ENCODE measurements around the gene PSME2. TPM values are rescaled to one million over a fixed set of nuclear protein-coding genes. Genes with fewer than 3 reads are reported as not detected.

The PSME2 gene
- total and polyA plus RNA-seq, 8 donors = 62.4 to 421 (median 232) TPM

GRCh38 chr14:24172871-24173281, 26.5 kb upstream of the PSME2 start:
- DNase-seq = no peak
- WGBS, 5 donors = 28 to 44% (median 39%) methylated on average over 13 to 20 of the region's 20 CpGs
- H3K4me1 ChIP-seq = peaks cover 0 to 38% (median 22%) of the 10 kb centered on the region in 4 donors
- H3K27ac ChIP-seq = peak overlapping the region; percentile 67 to 79 (median 75)
- H3K36me3 ChIP-seq = peaks cover 17 to 70% (median 64%) of the 10 kb centered on the region in 4 donors
- no peaks in the 10 kb centered on the region for H3K9me3 ChIP-seq
- TF ChIP-seq CTCF (IDR thresholded peaks at IDR 0.05) (no peak), POLR2AphosphoS5 (IDR thresholded peaks at IDR 0.05) (no peak), POLR2A (IDR thresholded peaks at IDR 0.05) (no peak), EP300 (IDR thresholded peaks at IDR 0.05) (no peak)
- H3K27me3 ChIP-seq = no peaks in the 10 kb centered on the region
- peak overlapping the region; percentile 46 to 52 (median 48) for H3K4me3 ChIP-seq
- intact Hi-C loops (cut with DNase I; ENCODE audit: low total_unique reads) = no loop called here

- Histone ChIP-seq H3K36me3 (peaks cover 13 to 70% (median 64%) of the 10 kb centered on the region in 4 donors), H3K4me1 (peaks cover 0 to 41% (median 22%) of the 10 kb centered on the region in 4 donors), H3K4me3 (peak overlapping the region; percentile 46 to 52 (median 48)), H3K9me3 (no peaks in the 10 kb centered on the region), H3K27me3 (no peaks in the 10 kb centered on the region), H3K27ac (peak overlapping the region; percentile 67 to 79 (median 75))
- DNase-seq = peak in 1 of 2 donors; percentile 62
- TF ChIP-seq EP300 (IDR thresholded peaks at IDR 0.05) = no peak
- TF ChIP-seq POLR2AphosphoS5 (IDR thresholded peaks at IDR 0.05) = no peak
- no peak for TF ChIP-seq CTCF (IDR thresholded peaks at IDR 0.05)
- no peak for TF ChIP-seq POLR2A (IDR thresholded peaks at IDR 0.05)
- intact Hi-C loops (cut with DNase I; ENCODE audit: low total_unique reads) = no loop called here
- 16 to 38% (median 28%) methylated on average over 25 to 30 of the region's 30 CpGs for WGBS, 5 donors
Observed at GRCh38 chr14:24172261-24172860, 26.0 kb upstream of the PSME2 start.

GRCh38 chr14:24171422-24172260, 25.2 kb upstream of the PSME2 start, which contains the start of gene REC8:
Gene REC8, plus strand, starts transcription at chr14:24172080. Its CDS starts 473 bp downstream, at chr14:24172553.
- 6 to 17% (median 8%) methylated on average over 41 to 63 of the region's 63 CpGs for WGBS, 5 donors
- peak within 1 kb of the TSS; percentile 67 to 79 (median 75) for H3K27ac ChIP-seq
- TF ChIP-seq POLR2A (IDR thresholded peaks at IDR 0.05) = peak in 1 of 4 donors; percentile 33
- no peak for TF ChIP-seq EP300 (IDR thresholded peaks at IDR 0.05)
- peak in 1 of 7 experiments; percentile 11 for TF ChIP-seq CTCF (IDR thresholded peaks at IDR 0.05)
- peak; percentile 6 to 71 (median 49) for TF ChIP-seq POLR2AphosphoS5 (IDR thresholded peaks at IDR 0.05)
- H3K4me3 ChIP-seq = peak within 1 kb of the TSS; percentile 46 to 52 (median 48)
- H3K9me3 ChIP-seq = no peaks in the 10 kb centered on the region
- peaks cover 0 to 48% (median 22%) of the 10 kb centered on the region in 4 donors for H3K4me1 ChIP-seq
- H3K27me3 ChIP-seq = no peaks in the 10 kb centered on the region
- H3K36me3 ChIP-seq = peaks cover 5 to 70% (median 64%) of the 10 kb centered on the region in 4 donors
- intact Hi-C loops (cut with DNase I; ENCODE audit: low total_unique reads) = no loop called here
- DNase-seq = peak; percentile 82 to 98

DNA sequence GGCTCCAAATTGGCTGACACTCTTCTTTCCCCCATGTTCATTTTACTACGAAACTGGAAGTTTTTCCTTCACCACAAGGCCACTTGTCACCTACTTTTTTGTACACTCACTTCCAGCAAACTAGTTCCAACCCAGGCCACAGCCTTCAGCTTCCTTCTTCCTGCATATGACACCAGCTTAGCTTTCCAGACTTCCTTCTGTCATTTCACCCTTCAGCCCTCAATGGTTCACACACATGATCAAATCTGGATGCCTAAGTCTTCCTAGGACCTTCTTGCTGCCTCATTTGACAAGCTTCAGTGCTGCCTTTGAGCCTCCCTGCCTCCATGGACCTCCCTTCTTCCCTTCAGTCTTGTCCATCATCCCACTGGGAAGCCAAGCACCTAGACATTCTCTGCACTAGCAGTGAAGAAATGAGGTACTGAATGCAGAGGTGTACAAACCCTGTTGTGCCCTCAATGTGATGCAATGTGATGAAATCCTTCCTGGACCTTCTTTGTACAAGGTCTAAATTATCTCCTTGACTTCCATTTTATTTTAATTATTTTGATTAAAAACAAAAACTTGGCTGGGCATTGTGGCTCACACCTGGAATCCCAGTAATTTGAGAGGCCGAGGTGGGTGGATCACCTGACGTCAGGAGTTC, 21.2 kb upstream of the PSME2 start:
- no peak for DNase-seq
- TF ChIP-seq POLR2A (IDR thresholded peaks at IDR 0.05) (no peak), EP300 (IDR thresholded peaks at IDR 0.05) (no peak), POLR2AphosphoS5 (IDR thresholded peaks at IDR 0.05) (no peak), CTCF (IDR thresholded peaks at IDR 0.05) (no peak)
- Histone ChIP-seq H3K36me3 (peaks cover 37 to 77% (median 70%) of the 10 kb centered on the region in 4 donors), H3K9me3 (no peaks in the 10 kb centered on the region), H3K27ac (peak overlapping the region in 2 of 5 donors; percentile 22 to 44), H3K4me1 (peaks cover 8 to 75% (median 44%) of the 10 kb centered on the region in 4 donors), H3K27me3 (no peaks in the 10 kb centered on the region), H3K4me3 (no peak overlapping the region)
- WGBS, 5 donors = 80 to 95% (median 89%) methylated on average over 3 of the region's 3 CpGs
- intact Hi-C loops (cut with DNase I; ENCODE audit: low total_unique reads) = no loop called here
